HG02981 (cell line): Measurements from ENCODE around the gene C13orf42.

Experiments
- ATAC-seq: cut with Tn5 transposase; IDR thresholded peaks from one replicate; pipeline ENCODE4 v1.9.1; 2021; ENCODE audit warnings: mild to moderate bottlenecking, moderate library complexity; ENCODE audit not compliant: unreplicated experiment

Gene C13orf42

GRCh38 chr13:51111174-51111573 is at the start of gene C13orf42:
Gene C13orf42 (minus strand): TSS chr13:51111274. CDS start chr13:51111209, 65 bp downstream.
- no peak for ATAC-seq

- no peak for ATAC-seq
Measured at GRCh38 chr13:51158880-51159518, 47.9 kb upstream of the C13orf42 start.

GRCh38 chr13:51158365-51158764 is 47.3 kb upstream of the C13orf42 start:
- no peak for ATAC-seq

- no peak for ATAC-seq
Measured at GRCh38 chr13:51156648-51157047, 45.6 kb upstream of the C13orf42 start.

GRCh38 chr13:51155776-51156515 is 44.9 kb upstream of the C13orf42 start:
- ATAC-seq: no peak

- no peak for ATAC-seq
Measured at GRCh38 chr13:51155161-51155560, 44.1 kb upstream of the C13orf42 start.

- ATAC-seq: no peak
Measured at GRCh38 chr13:51154029-51154555, 43.0 kb upstream of the C13orf42 start.

- no peak for ATAC-seq
Measured at GRCh38 chr13:51153527-51153926, 42.5 kb upstream of the C13orf42 start.

- no peak for ATAC-seq
Measured at GRCh38 chr13:51152701-51153100, 41.6 kb upstream of the C13orf42 start.

- no peak for ATAC-seq
Measured at GRCh38 chr13:51151463-51151862, 40.4 kb upstream of the C13orf42 start.

- no peak for ATAC-seq
Measured at GRCh38 chr13:51148952-51149573, 38.0 kb upstream of the C13orf42 start.

GRCh38 chr13:51148223-51148951 is 37.3 kb upstream of the C13orf42 start:
- ATAC-seq: no peak

- ATAC-seq: no peak
Measured at GRCh38 chr13:51147732-51148131, 36.7 kb upstream of the C13orf42 start.

GRCh38 chr13:51146667-51147066 is 35.6 kb upstream of the C13orf42 start:
- ATAC-seq: no peak

GRCh38 chr13:51137250-51137649 is 26.2 kb upstream of the C13orf42 start:
- no peak for ATAC-seq

- ATAC-seq: no peak
Measured at GRCh38 chr13:51136276-51136980, 25.4 kb upstream of the C13orf42 start.

GRCh38 chr13:51134763-51135365 is 23.8 kb upstream of the C13orf42 start:
- no peak for ATAC-seq

GRCh38 chr13:51130348-51130747 is 19.3 kb upstream of the C13orf42 start:
- ATAC-seq: no peak

GRCh38 chr13:51125495-51126226 is 14.6 kb upstream of the C13orf42 start:
- peak; percentile 83 for ATAC-seq
